GM12873 (cell line): ENCODE results near the gene CPXM1.

ENCODE experiments used
- CTCF ChIP-seq: IDR thresholded peaks from 2 replicates; pipeline ENCODE4 v1.5.1; 2012; ENCODE audit warnings: low read depth, mild to moderate bottlenecking, moderate library complexity, low read length, control low read depth; ENCODE audit not compliant: insufficient read depth; ENCODE audit errors: missing control alignments

Gene CPXM1

GRCh38 chr20:2834401-2835110 is 34.1 kb upstream of the CPXM1 start:
- no peak for TF ChIP-seq CTCF

GRCh38 chr20:2833761-2834160 is 33.3 kb upstream of the CPXM1 start:
- no peak for TF ChIP-seq CTCF

- no peak for TF ChIP-seq CTCF
Measured at GRCh38 chr20:2829376-2829775, 28.9 kb upstream of the CPXM1 start.

GRCh38 chr20:2826655-2827054 is 26.2 kb upstream of the CPXM1 start:
- no peak for TF ChIP-seq CTCF

- TF ChIP-seq CTCF, result no peak
Measured at GRCh38 chr20:2825761-2826160, 25.3 kb upstream of the CPXM1 start.

GRCh38 chr20:2822073-2822472 is 21.6 kb upstream of the CPXM1 start:
- no peak for TF ChIP-seq CTCF

GRCh38 chr20:2820896-2821869 is 20.8 kb upstream of the CPXM1 start:
- no peak for TF ChIP-seq CTCF
